Activated CD8-positive, alpha-beta memory T cell treated with anti-CD3 and anti-CD28 coated beads for 1 hour (primary cell): ENCODE results near the gene NMT1.
"Not testable (repeated sequence)": the region's sequence is repeated elsewhere in the genome, so short reads cannot be mapped to it uniquely, and the experiment has no call there.

Experiments used
- DNase-seq, 2 donors: peaks; one replicate each; pipeline ENCODE4 v3.0.0-alpha.2; 2020; ENCODE audit warnings: low read depth in 1 of 2; ENCODE audit errors: extremely low read depth in 1 of 2

The NMT1 gene

DNA sequence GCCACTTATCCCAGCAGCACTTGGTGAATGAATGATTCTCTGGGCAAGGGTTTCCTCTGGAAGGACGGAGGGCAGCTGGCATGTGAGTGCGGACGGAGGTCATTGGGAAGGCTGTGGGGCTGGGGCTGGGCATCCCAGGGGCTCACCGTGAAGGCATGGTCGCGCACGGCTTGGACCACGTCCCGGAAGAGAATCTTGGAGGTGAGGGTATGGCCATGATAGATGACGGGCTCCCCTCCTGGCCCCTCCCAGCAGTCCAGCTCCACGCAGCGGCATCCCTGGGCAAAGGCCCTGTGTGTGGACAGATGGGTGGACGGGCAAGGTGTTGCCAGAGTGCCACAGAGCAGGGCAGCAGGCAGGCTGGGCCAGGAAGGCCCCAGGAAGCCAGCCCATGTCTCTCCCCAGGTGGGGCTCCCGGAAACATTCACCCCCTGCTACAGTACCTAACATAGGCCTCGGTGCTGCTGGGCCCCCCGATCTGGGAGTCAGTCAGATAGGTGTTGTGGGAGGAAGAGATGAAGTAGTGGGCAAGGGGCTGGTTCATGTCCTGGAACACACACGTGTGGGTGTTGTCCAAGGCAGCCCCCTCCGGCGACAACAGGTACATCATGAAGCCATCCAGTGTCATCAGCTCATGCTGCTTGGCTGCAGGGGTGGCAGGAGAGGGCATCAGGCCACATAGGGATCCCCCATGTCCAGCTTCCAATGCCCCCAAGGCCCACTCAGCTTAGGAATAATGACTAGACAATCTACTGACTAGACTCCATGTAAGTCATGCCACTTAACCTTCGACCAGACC, 56.9 kb downstream of the NMT1 start:
- no peak for DNase-seq

GRCh38 chr17:45118691-45119090, 57.6 kb downstream of the NMT1 start:
- DNase-seq, result no peak

DNA sequence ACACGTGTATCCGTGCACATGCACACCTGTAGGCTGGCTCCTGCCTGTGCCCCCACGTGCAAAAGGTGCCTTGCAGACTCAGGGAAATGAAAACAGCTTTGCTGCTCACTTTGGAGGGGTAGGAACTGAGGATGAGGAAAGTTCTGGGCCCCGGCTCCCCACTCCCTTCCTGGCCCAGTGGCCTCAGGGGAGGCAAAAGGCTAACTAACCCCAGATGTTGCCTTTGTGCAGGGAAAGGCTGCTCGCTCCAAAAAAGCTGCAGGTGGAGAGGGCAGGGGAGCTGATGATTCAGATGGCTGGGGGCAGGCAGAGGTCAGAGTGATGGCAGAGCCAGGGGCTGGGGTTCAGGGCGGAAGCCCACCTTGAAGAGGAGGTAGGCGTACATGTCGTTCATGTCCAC, 58.8 kb downstream of the NMT1 start:
- DNase-seq, result no peak

GRCh38 chr17:45120558-45120957, 59.4 kb downstream of the NMT1 start:
- DNase-seq, result no peak

GRCh38 chr17:45121055-45121454, 59.9 kb downstream of the NMT1 start:
- no peak for DNase-seq

DNA sequence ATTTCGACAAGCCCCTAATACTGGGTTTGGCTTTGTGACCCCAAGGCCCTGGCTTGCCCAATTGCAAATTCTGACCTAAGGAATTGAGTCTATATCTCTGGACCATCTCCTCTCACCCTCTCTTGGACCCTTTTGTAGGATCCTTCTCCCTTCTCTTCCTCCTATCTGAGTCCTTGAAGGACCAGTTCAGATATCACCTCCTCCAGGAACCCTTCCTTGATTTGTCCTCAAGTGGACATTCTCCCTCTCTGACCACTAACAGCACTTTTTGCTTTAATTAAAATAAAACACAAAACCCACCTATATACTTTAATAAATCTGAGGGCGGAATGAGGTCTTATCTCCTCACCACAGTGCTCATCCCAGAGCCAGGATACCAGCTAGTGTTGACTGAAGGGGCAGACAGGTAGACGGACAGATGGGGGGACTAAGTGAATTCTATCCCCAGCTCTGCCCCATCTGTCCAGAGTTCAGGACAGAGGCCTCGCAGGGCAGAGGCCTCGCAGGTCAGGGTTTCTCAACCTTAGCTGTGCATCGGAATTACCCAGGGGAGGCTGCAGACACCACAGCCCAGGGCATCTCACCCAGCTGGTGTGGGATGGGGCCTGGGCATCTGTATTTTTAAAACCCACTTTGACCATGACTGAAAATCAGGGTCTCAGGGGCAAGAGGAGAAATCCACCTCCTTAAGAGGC, 62.1 kb downstream of the NMT1 start:
- DNase-seq, result no peak

GRCh38 chr17:45123930-45124796, 63.0 kb downstream of the NMT1 start:
- no peak for DNase-seq

GRCh38 chr17:45124797-45125122, 63.6 kb downstream of the NMT1 start:
- DNase-seq, result not testable (repeated sequence)

DNA sequence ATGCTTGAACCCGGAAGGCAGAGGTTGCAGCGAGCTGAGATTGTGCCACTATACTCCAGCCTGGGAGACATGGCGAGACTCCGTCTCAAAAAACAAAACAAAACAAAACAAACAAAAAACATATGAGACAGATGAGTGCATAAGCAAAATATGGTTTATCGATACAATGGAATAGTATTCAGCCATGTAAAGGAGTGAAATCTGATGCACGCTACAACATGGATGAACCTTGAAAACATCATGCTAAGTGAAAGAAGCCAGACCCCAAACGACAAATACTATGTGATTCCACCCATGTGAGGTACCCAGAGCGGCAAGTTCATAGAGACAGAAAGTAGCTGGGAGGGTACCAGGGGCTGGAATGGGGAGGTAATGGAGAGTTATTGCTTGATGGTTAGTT, 64.4 kb downstream of the NMT1 start:
- DNase-seq, result no peak

DNA sequence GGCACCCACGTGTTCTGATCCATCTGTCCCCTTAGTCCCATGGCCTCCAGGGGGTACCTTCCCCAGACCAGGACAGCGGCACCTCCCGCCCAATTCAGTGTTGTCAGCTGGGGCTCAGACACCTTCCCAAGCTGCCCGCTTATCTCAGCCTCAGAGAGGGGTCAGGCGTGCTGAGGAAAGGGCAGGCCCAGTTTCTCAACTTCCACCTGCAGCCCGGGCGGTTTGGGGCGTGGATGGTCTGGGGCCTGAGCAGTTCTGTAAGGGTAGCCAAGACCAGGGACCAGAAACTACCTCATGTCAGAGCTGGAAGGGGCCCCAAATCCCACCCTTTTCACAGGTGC, 66.1 kb downstream of the NMT1 start:
- DNase-seq, result no peak

- DNase-seq, result no peak
Observed at GRCh38 chr17:45127548-45128300, 66.6 kb downstream of the NMT1 start.

GRCh38 chr17:45128331-45128730, 67.2 kb downstream of the NMT1 start:
- DNase-seq, result no peak

DNA sequence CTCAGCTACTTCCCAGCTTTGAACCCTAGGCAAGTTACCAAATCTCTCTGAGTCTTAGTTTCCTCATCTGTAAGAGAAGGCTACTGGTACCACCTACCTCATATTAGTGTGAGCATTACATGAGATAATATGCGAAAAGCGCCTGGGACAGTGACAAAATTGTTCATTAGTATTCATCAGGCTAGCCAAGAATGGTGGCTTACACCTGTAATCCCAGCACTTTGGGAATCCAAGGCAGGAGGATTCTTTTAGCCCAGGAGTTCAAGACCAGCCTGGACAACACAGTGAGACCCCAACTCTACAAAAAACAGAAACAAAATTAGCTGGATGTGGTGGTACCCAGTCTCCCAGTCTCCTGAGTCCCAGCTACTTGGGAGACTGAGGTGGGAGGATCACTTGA, 67.9 kb downstream of the NMT1 start:
- DNase-seq, result no peak

DNA sequence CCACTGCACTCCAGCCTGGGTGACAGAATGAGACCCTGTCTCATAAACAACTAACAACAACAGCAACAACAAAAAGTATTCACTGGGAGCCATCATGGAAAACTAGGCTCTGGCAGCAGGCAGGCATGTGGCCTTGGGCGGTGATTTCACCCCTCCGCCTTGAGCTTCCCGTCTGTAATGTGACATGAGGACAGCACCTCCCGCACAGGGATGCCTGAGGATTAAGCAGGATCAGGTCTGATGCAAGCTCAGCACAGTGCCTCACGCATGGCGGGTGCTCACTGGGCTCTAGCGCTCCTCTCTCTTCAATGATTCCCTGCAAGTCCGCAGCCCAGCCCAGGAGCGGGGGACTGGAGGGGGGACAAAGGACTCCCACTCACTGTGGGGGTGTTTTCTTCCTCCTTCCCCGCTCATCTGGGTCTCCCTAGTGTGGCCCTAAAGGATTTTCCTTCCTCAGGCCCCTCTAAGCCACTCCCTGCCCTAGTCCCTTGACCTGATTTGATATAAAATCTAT, 68.4 kb downstream of the NMT1 start:
- no peak for DNase-seq

GRCh38 chr17:45129940-45130680, 69.0 kb downstream of the NMT1 start:
- DNase-seq, result no peak

DNA sequence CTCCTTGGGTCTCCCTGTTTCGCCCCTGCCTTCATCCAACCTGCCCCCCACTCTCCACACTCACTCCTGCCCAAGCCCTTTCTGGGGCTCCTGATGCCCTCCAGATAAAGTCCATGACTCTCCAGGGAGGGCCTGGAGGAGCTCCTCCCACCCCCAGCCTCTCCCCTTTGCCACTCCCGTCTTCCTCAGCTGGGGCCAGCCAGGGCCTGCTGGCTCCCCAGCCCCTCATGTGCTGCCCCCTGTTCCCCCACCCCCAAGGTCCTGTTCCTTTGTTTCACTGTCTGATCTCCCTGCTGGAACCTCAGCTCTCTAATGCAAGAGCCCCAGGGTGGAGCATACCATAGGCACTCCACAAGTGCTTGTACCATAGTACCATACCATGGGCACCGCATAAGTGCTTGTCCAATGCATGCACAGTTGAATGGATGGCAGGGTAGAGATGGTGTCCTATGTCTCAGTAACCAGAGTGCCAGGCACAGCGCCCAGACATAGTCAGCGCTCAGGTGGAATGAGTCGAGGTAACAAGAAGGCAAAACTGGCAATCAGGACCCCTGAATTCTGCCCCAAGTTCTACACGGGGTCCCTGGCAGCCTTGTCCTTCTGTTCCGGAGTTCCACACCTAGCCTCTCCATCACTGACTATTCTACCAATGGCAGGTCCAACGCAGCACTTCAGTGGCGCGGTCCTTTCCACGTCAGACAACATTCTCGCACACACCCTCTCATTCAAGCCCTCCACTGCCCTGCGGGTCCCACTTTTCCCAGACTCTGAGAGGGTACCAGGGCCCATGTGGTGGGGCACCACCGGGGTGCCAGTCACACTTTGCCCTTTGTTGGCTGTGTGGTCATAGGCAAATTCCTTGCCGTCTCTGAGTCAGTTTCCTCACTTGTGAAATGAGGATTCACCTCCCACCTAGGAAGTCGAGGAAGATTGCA, 69.8 kb downstream of the NMT1 start:
- DNase-seq, result no peak

- peak in 1 of 2 donors; percentile 37 for DNase-seq
Observed at GRCh38 chr17:45131616-45132319, 70.7 kb downstream of the NMT1 start.

DNA sequence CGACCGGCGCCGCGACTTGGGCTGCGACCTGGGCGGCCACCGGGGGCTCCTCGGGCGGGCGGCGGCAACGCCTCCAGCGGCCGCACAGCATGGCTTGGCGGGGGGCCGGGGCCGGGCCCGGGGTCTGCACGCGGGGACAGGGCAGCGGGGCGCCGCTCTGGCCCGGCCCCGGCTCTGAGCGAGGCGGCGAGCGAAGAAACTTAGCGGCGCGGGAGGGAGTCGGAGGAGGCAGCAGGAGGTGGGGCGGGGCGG, 71.1 kb downstream of the NMT1 start, which contains the start of gene PLCD3:
PLCD3 (minus strand) TSS at position 196 of the 252 bp plus-strand sequence; CDS start at position 91, 105 bp downstream.
- no peak for DNase-seq
